Left lung (tissue), 10 donors: ENCODE measurements around the gene HERC6. TPM values are rescaled to one million over a fixed set of nuclear protein-coding genes. Genes with fewer than 3 reads are reported as not detected.
A peak's percentile ranks its signal among the peaks of the same experiment; 100 is the strongest.

Source experiments
- ATAC-seq: fragments of 200-7000 bp; cut with Tn5 transposase; one replicate; pipeline ENCODE4 v1.9.1; 2020; ENCODE audit warnings: moderate library complexity
- DNase-seq, 4 donors: peaks; one replicate each; pipeline ENCODE4 v3.0.0-alpha.2; 2013 to 2020
- H3K27ac ChIP-seq, 2 donors: fragments of 200-600 bp; sonication (generic) in 1 of 2; one replicate each; pipeline versions ENCODE4 v1.5.0 to v1.8.0; 2020 to 2021
- H3K27me3 ChIP-seq, 2 donors: fragments of 200-600 bp; sonication (generic) in 1 of 2; one replicate each; pipeline versions ENCODE4 v1.5.0 to v1.8.0; 2020 to 2021
- H3K36me3 ChIP-seq, 2 donors: fragments of 200-600 bp; sonication (generic) in 1 of 2; one replicate each; pipeline versions ENCODE4 v1.5.0 to v1.8.0; 2020 to 2021
- H3K4me1 ChIP-seq, 2 donors: fragments of 200-600 bp; one replicate each; pipeline ENCODE4 v1.8.0; 2021
- H3K4me3 ChIP-seq, 2 donors: fragments of 200-600 bp; sonication (generic) in 1 of 2; one replicate each; pipeline versions ENCODE4 v1.5.0 to v1.8.0; 2020 to 2021; ENCODE audit warnings: mild to moderate bottlenecking in 1 of 2
- H3K9me3 ChIP-seq, 2 donors: fragments of 200-600 bp; sonication (generic) in 1 of 2; one replicate each; pipeline versions ENCODE4 v1.5.0 to v1.8.0; 2020 to 2021
- intact Hi-C, 2 donors: fragments of 100-400 bp; cut with DNase I; formaldehyde crosslinking; loops; one replicate each; pipeline versions ENCODE4 v1.11.2 to v1.14.2; 2022
- polyA plus RNA-seq, 6 donors: library from polyadenylated mRNA; unstranded; fragments of 120-200 nt; gene quantifications; one replicate each; pipeline ENCODE4 v1.2.1, GENCODE V29; 2013; ENCODE audit not compliant: insufficient read length in 6 of 6
- total RNA-seq, 2 donors: library from RNA; stranded (reverse); fragmentation: NEBNext Ultra II Directional; extraction: Animal tissue kit (Norgen Biotek cat#: 25700); gene quantifications; one replicate each; pipeline ENCODE4 v1.2.1, GENCODE V29; 2021
- TF ChIP-seq, protein P1 (sequence below), 2 donors: fragments of 200-600 bp; sonication (generic) in 1 of 2; IDR thresholded peaks; one replicate each; pipeline versions ENCODE4 v1.5.0 to v1.8.0; 2021; ENCODE audit warnings: antibody characterized with exemption in 2 of 2
- donor health status: DM: no; HTN: yes; CAD: no.
- donor health status: DM: no; HTN: no; CAD: no.

HERC6 gene
- total and polyA plus RNA-seq, 8 donors: 10.7 to 21.9 (median 13.0) TPM

- peaks cover 0 to 50% of the 10 kb centered on the region in 2 donors for H3K36me3 ChIP-seq
- H3K4me3 ChIP-seq: no peak overlapping the region
- no peak overlapping the region for H3K27ac ChIP-seq
- peaks cover 0 to 2% of the 10 kb centered on the region in 2 donors for H3K9me3 ChIP-seq
- ATAC-seq: no peak
- TF ChIP-seq, protein P1, sequence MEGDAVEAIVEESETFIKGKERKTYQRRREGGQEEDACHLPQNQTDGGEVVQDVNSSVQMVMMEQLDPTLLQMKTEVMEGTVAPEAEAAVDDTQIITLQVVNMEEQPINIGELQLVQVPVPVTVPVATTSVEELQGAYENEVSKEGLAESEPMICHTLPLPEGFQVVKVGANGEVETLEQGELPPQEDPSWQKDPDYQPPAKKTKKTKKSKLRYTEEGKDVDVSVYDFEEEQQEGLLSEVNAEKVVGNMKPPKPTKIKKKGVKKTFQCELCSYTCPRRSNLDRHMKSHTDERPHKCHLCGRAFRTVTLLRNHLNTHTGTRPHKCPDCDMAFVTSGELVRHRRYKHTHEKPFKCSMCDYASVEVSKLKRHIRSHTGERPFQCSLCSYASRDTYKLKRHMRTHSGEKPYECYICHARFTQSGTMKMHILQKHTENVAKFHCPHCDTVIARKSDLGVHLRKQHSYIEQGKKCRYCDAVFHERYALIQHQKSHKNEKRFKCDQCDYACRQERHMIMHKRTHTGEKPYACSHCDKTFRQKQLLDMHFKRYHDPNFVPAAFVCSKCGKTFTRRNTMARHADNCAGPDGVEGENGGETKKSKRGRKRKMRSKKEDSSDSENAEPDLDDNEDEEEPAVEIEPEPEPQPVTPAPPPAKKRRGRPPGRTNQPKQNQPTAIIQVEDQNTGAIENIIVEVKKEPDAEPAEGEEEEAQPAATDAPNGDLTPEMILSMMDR (IDR thresholded peaks at IDR 0.05): no peak
- DNase-seq: no peak
- H3K4me1 ChIP-seq: no peaks in the 10 kb centered on the region
- no peaks in the 10 kb centered on the region for H3K27me3 ChIP-seq
- intact Hi-C loops: no loop called here
Measured at GRCh38 chr4:88439161-88439760, 60.6 kb downstream of the HERC6 start.

- TF ChIP-seq, protein P1 (IDR thresholded peaks at IDR 0.05): no peak
- Histone ChIP-seq H3K4me3 (no peak overlapping the region), H3K27ac (no peak overlapping the region), H3K36me3 (peaks cover 0 to 45% of the 10 kb centered on the region in 2 donors), H3K9me3 (peaks cover 0 to 2% of the 10 kb centered on the region in 2 donors), H3K4me1 (no peaks in the 10 kb centered on the region), H3K27me3 (no peaks in the 10 kb centered on the region)
- intact Hi-C loops: no loop called here
- ATAC-seq: no peak
- DNase-seq: no peak
Measured at GRCh38 chr4:88440146-88440545, 61.5 kb downstream of the HERC6 start.

DNA sequence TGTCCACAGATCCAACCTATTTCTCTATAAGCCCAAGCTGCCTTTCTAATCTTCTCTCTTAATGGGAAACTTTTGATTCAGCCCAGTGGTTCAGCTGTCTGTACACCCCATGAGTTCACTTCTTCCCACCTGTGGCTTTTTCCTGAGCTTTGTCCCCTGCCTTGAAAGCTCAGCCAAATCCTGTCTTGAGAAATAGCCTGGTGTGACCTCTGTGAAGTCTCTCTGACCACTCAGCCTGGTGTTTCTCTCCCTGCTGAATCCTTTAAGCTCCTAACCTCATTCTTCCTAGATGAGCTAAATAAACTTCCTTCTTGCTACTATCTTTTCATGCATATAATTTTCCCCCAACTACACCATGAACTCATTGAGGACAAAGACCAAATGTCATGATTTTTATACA, 63.0 kb downstream of the HERC6 start:
- intact Hi-C loops: no loop called here
- DNase-seq (no peak), ATAC-seq (no peak)
- no peaks in the 10 kb centered on the region for H3K27me3 ChIP-seq
- peaks cover 0 to 45% of the 10 kb centered on the region in 2 donors for H3K36me3 ChIP-seq
- TF ChIP-seq, protein P1 (IDR thresholded peaks at IDR 0.05): no peak
- no peak overlapping the region for H3K4me3 ChIP-seq
- no peaks in the 10 kb centered on the region for H3K4me1 ChIP-seq
- H3K27ac ChIP-seq: no peak overlapping the region
- H3K9me3 ChIP-seq: peaks cover 0 to 2% of the 10 kb centered on the region in 2 donors

DNA sequence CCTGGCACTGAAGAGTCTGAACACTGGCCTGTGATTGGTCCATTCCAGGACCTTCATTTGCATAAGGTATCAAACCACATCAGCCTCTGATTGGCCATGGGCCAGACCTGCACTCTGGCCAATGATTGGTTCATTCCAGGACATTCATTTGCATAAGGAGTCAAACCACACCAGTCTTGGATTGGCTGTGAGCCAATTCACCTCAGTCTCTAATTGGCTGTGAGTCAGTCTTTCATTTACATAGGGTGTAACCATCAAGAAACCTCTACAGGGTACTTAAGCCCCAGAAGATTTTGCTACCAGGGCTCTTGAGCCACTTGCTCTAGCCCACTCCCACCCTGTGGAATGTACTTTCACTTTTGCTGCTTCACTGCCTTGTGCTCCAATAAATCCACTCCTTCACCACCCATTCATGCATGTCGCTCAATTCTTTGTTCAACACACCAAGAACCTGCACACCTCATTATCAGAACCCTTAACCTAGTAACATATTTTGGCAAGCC, 64.1 kb downstream of the HERC6 start:
- no peak overlapping the region for H3K4me3 ChIP-seq
- DNase-seq (no peak), ATAC-seq (peak; percentile 82)
- intact Hi-C loops: no loop called here
- peaks cover 0 to 45% of the 10 kb centered on the region in 2 donors for H3K36me3 ChIP-seq
- no peaks in the 10 kb centered on the region for H3K27me3 ChIP-seq
- H3K27ac ChIP-seq: no peak overlapping the region
- H3K9me3 ChIP-seq: peaks cover 0 to 2% of the 10 kb centered on the region in 2 donors
- H3K4me1 ChIP-seq: no peaks in the 10 kb centered on the region
- TF ChIP-seq, protein P1 (IDR thresholded peaks at IDR 0.05): no peak

DNA sequence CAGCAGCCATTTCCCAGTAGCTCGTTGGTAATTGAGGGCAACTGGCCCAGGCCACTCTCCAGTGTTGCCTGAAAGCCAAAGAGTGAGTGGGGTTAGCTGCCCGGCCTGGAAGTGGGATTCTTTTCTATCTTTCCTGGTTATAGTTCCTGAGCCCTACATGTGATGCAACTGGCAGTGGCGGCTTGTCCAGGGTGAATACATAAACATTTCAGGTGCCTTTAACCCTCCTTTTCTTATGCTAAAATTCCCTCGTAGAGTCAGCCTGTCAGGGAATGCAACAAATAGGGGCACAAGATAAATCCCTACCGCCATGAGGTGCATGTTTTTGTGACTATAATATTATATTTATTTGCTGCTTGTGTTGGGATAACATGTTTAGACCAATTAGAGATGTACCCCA, 64.8 kb downstream of the HERC6 start:
- Histone ChIP-seq H3K27ac (no peak overlapping the region), H3K4me1 (no peaks in the 10 kb centered on the region), H3K9me3 (peaks cover 0 to 2% of the 10 kb centered on the region in 2 donors), H3K36me3 (peaks cover 0 to 40% of the 10 kb centered on the region in 2 donors), H3K4me3 (no peak overlapping the region), H3K27me3 (no peaks in the 10 kb centered on the region)
- no peak for DNase-seq
- intact Hi-C loops: no loop called here
- ATAC-seq: no peak
- TF ChIP-seq, protein P1 (IDR thresholded peaks at IDR 0.05): no peak
